Measurements from ENCODE around the gene ENPP7.

Gene ENPP7

DNA sequence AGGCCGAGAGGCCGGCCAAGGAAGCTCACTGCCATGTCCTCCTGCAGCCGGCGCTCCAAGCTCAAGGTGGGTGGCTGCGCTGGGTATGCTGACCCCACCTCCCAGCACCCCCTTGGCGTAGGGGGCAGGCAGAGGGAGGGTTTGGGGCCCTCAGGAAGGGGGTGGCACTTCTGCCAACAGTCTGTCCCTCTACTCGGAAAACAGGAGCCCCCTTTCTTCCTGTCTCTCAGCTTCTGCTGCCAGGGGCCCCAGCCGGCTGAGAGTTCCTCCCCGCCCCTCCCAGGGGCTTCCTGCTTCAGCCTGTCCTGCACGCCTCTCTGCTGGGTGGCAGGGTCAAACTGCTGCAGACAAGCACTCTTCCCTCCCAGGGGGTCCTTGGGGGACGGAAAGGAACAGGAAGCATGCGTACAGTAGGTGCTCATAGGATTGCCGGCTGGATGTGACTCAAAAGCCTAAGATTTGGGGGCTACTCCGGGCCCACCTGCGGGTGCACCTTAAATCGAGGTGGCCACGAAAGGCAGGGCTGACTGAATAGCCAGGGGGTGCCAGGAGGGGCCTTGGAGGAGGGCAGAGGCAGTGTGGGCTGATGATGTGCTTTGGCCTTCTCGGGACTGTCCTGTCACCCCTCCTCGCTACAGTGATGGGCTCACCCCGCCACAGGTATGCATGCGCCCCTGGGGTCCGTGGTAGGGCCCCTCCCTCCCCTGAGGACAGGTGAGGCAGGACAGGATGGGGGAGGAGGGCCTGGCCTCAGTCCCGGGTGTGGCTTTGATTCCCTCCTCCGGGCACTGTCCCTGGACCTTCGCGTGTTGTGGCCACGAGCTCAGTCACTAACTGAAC lies 51.2 kb downstream of the ENPP7 start:
- TF ChIP-seq, protein P1, sequence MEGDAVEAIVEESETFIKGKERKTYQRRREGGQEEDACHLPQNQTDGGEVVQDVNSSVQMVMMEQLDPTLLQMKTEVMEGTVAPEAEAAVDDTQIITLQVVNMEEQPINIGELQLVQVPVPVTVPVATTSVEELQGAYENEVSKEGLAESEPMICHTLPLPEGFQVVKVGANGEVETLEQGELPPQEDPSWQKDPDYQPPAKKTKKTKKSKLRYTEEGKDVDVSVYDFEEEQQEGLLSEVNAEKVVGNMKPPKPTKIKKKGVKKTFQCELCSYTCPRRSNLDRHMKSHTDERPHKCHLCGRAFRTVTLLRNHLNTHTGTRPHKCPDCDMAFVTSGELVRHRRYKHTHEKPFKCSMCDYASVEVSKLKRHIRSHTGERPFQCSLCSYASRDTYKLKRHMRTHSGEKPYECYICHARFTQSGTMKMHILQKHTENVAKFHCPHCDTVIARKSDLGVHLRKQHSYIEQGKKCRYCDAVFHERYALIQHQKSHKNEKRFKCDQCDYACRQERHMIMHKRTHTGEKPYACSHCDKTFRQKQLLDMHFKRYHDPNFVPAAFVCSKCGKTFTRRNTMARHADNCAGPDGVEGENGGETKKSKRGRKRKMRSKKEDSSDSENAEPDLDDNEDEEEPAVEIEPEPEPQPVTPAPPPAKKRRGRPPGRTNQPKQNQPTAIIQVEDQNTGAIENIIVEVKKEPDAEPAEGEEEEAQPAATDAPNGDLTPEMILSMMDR (IDR thresholded peaks at IDR 0.05; ENCODE audit: control insufficient read depth, insufficient read depth, low read depth, low read length, missing control alignments): no peak
- no peak overlapping the region for H3K4me3 ChIP-seq (ENCODE audit: control insufficient read depth, low read depth, low read length)
- no peak for DNase-seq (ENCODE audit: low read depth)

DNA sequence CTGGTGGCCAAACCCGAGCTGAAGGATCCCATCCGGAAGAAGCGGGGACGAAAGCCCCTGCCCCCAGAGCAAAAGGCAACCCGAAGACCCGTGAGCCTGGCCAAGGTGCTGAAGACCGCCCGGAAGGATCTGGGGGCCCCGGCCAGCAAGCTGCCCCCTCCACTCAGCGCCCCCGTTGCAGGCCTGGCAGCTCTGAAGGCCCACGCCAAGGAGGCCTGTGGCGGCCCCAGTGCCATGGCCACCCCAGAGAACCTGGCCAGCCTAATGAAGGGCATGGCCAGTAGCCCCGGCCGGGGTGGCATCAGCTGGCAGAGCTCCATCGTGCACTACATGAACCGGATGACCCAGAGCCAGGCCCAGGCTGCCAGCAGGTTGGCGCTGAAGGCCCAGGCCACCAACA lies 53.1 kb downstream of the ENPP7 start:
- no peak for DNase-seq (ENCODE audit: low read depth)
- TF ChIP-seq, protein P1 (IDR thresholded peaks at IDR 0.05; ENCODE audit: control insufficient read depth, insufficient read depth, low read depth, low read length, missing control alignments): no peak
- H3K4me3 ChIP-seq (ENCODE audit: control insufficient read depth, low read depth, low read length): no peak overlapping the region

DNA sequence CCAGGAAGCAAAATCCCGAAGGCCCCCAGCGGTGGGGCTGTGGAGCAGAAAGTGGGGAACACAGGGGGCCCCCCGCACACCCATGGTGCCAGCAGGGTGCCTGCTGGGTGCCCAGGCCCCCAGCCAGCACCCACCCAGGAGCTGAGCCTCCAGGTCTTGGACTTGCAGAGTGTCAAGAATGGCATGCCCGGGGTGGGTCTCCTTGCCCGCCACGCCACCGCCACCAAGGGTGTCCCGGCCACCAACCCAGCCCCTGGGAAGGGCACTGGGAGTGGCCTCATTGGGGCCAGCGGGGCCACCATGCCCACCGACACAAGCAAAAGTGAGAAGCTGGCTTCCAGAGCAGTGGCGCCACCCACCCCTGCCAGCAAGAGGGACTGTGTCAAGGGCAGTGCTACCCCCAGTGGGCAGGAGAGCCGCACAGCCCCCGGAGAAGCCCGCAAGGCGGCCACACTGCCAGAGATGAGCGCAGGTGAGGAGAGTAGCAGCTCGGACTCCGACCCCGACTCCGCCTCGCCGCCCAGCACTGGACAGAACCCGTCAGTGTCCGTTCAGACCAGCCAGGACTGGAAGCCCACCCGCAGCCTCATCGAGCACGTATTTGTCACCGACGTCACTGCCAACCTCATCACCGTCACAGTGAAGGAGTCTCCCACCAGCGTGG lies 53.7 kb downstream of the ENPP7 start:
- no peak overlapping the region for H3K4me3 ChIP-seq (ENCODE audit: control insufficient read depth, low read depth, low read length)
- DNase-seq (ENCODE audit: low read depth): no peak
- TF ChIP-seq, protein P1 (IDR thresholded peaks at IDR 0.05; ENCODE audit: control insufficient read depth, insufficient read depth, low read depth, low read length, missing control alignments): no peak

DNA sequence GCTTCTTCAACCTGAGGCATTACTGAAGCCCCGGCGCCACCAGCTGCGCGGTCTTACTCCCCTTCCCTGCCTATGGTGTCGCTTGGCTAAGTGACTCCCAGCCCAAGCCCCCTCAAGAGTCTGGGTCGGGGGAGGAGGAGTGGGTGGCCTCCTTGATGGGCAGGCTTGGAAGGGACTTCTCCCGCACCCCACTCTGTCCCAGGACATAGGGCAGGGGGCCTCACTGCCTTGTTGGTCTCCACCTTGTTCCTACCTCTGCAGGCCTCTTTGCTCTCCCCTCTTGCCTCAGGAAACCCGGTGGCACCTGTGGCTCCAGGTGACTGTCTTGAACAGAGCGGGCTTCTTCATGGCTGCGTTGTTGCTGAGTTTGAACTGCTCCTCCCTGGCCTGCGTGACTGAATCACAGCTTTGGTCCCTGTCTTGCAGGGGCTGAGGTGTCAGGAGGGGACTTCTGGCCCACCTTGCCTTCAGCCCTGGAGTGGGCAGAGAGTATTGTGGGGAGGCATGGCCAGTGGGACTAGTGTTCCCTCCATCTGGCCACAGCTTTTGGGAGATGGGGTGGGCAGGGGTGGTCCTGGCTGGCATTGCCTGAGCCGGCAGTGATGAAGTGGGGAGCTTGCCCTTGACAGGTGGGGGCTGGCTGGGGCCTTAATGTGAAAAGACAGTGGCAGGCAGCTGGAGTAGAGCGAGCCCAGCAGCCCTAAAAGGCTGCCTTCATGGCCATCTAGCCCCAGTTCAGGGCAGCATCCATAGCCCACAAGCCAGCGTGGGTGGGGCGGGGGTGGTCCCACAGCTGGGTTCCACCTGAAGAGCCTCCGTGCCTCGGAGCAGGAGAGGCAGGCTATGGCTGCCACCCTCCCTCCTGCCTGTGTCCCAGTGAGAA lies 54.5 kb downstream of the ENPP7 start:
- TF ChIP-seq, protein P1 (IDR thresholded peaks at IDR 0.05; ENCODE audit: control insufficient read depth, insufficient read depth, low read depth, low read length, missing control alignments): no peak
- DNase-seq (ENCODE audit: low read depth): no peak
- no peak overlapping the region for H3K4me3 ChIP-seq (ENCODE audit: control insufficient read depth, low read depth, low read length)

DNA sequence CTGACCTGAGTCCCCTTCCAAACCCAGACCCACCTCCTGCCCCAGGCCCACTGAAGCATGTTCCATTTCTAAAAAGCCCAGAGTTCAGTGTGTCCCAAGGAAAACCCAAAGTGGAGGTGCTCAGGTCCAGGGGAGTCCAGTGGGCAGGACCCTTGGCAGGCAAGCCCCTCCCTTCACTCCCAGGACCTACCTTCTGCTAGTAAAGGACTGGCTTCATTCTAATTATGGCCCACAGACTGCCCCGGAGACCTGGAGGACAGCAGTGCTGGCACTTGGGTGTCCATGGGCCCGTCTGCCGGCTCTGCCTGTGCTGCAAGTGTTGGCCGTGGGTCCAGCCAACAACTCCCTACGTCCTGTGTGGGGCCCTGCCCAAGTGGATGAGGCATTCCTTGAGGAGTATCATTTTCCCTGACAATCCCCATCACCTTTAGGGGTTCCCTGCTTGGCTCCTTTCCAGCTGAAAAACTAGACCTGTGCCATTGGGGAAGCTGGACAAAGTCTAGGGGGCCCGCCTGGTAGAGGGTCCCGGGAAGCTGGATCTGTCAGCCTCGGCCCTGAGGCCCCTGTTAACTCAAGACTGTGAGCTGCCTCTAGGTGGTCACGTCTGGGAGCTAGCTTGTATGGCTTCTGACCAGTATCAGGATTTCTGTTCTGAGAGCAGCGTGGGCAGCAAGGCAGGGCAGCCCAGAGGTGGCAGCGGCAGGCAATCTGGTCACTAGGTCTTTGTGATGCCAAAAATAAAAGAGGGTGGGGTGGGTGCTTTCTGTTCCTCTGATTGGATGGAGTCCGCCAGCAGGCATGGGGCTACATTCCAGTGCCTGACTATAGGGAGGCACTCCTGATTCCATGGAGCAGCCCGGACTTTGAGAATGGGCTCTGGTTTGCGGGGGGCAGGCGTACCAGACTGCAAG lies 55.4 kb downstream of the ENPP7 start:
- DNase-seq (ENCODE audit: low read depth): no peak
- TF ChIP-seq, protein P1 (IDR thresholded peaks at IDR 0.05; ENCODE audit: control insufficient read depth, insufficient read depth, low read depth, low read length, missing control alignments): no peak
- H3K4me3 ChIP-seq (ENCODE audit: control insufficient read depth, low read depth, low read length): no peak overlapping the region
